GM12892 (cell line): ENCODE results near the gene SLC8A2.
A peak's percentile ranks its signal among the peaks of the same experiment; 100 is the strongest.

Source experiments
- DNase-seq: peaks from one replicate; pipeline ENCODE4 v3.0.0; 2011; ENCODE audit not compliant: insufficient read length
- FAIRE-seq: peaks from 2 replicates; lab custom pipeline; 2011; peaks lifted over from hg19 to GRCh38; lab: Jason Lieb, UNC
- POLR2A ChIP-seq: IDR thresholded peaks from 2 replicates; pipeline ENCODE4 v1.6.1; 2011; ENCODE audit warnings: low read depth, low read length, control low read depth
- POLR2AphosphoS5 ChIP-seq: IDR thresholded peaks from 2 replicates; pipeline ENCODE4 v1.6.1; 2011; ENCODE audit warnings: low read depth, low read length, control low read depth
- TAF1 ChIP-seq: IDR thresholded peaks from 2 replicates; pipeline ENCODE4 v1.6.1; 2011; ENCODE audit warnings: low read depth, mild to moderate bottlenecking, control low read depth, low read length, borderline replicate concordance

The SLC8A2 gene

GRCh38 chr19:47503130-47503825, 31.6 kb upstream of the SLC8A2 start:
- DNase-seq (no peak), FAIRE-seq (no peak)
- TF ChIP-seq POLR2AphosphoS5 (no peak), TAF1 (no peak), POLR2A (no peak)

GRCh38 chr19:47499863-47500830, 28.5 kb upstream of the SLC8A2 start:
- DNase-seq (no peak), FAIRE-seq (no peak)
- peak; percentile 22; the same call in 1 of the 2 replicates for TF ChIP-seq POLR2A
- TF ChIP-seq TAF1 = no peak

DNA sequence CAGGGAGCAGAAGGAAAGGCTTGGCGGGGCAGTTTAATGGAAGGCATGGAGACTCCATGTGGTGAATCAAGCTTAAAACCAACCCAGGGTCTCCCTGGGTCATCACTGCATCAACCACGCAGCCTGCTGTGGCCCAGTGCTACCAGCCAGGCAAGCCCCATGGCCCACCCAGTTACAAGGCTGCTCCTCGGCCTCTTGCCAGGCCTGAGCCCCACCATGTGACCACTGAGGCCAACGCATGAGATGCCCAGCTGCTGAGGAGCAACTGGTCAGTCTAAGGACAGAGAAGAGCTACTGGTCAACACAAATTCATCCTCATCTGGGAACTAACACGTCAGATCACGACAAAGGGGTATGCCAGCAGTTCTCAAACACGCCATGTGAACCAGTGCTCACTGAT, 27.7 kb upstream of the SLC8A2 start:
- DNase-seq (no peak), FAIRE-seq (no peak)
- no peak for TF ChIP-seq TAF1
- TF ChIP-seq POLR2A = no peak
- no peak for TF ChIP-seq POLR2AphosphoS5

GRCh38 chr19:47498561-47498960, 26.9 kb upstream of the SLC8A2 start:
- DNase-seq = no peak
- no peak for FAIRE-seq
- TF ChIP-seq TAF1 (no peak), POLR2A (no peak), POLR2AphosphoS5 (no peak)

GRCh38 chr19:47497821-47498520, 26.3 kb upstream of the SLC8A2 start:
- TF ChIP-seq TAF1 = no peak
- TF ChIP-seq POLR2A = no peak
- TF ChIP-seq POLR2AphosphoS5 = no peak
- FAIRE-seq = no peak
- no peak for DNase-seq

- FAIRE-seq (no peak), DNase-seq (no peak)
- no peak for TF ChIP-seq POLR2AphosphoS5
- no peak for TF ChIP-seq POLR2A
- TF ChIP-seq TAF1 = no peak
These were observed 25.5 kb upstream of the SLC8A2 start for GRCh38 chr19:47497050-47497766.

DNA sequence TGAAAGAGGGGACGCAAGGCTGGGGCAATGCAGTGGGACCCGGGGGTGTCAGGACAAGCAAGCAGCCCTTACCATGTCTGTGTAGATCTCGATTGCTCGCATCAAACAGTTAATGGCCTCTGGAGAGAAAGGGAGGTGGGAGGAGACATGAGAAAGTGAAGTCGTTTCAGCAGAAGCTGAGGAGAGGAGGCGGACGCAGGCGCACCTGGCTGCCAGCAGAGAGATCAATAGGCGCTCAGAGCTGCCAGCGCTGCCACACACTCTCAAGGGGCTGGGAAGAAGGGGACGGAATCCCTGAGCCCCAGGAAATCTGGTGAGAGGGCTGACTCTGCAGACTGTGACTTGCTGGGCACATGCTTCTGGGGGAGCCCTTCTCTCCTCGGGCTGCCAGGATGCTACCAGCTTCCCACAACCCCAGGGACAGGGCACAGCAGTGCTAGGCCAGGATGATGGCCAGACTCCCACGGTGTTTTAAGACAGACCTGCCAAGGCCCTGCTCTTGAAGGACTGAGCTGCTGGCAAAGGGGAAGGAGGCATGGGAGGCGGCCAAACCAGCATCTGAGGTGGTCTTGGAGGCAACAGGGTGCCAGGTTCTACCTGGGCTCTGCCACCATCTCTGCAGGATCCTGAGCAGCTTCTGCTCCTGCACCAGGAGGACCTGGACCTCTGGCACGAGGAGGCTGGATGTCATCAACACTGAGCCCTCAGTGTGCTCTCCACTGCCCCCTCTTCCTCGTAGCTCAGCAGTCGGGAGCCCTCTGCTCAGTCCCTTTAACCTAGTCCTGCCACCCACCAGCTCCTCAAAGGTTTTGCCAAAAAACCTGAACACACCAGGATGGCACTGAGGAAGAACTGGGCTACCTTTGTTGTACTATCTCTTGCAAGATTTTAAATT, 24.0 kb upstream of the SLC8A2 start:
- no peak for DNase-seq

DNA sequence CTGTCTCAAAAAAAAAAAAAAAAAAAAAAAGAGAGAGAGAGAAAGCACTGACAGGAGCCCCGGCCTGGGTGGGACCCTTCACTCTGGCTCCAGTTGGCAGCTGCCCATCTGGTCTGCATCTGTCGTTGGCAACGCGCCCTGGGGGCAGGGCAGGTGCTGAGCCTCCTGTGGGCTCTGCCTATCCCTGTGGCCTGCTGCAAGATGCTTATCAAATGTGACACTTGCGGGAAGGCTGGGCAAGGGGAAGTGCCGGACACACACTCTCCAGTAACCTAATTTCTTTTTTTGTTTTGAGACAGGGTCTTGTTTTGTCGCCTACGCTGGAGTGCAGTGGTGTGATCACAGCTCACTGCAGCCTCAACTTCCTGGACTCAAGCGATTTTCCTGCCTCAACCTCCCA, 23.0 kb upstream of the SLC8A2 start:
- FAIRE-seq = no peak
- TF ChIP-seq TAF1 = no peak
- DNase-seq = no peak

More for the DNA sequence above, 24.0 kb upstream of the SLC8A2 start:
- no peak for FAIRE-seq
- TF ChIP-seq POLR2A = no peak
- TF ChIP-seq TAF1 = no peak
- no peak for TF ChIP-seq POLR2AphosphoS5

- DNase-seq (no peak), FAIRE-seq (no peak)
- no peak for TF ChIP-seq POLR2A
- no peak for TF ChIP-seq POLR2AphosphoS5
- TF ChIP-seq TAF1 = no peak
These were observed 22.5 kb upstream of the SLC8A2 start for GRCh38 chr19:47494211-47494547.

- DNase-seq (no peak), FAIRE-seq (no peak)
- no peak for TF ChIP-seq POLR2AphosphoS5
- TF ChIP-seq POLR2A = 0 out of 2 replicates have a peak, but pooled peaks have one; percentile 31
- no peak for TF ChIP-seq TAF1
These were observed 21.9 kb upstream of the SLC8A2 start for GRCh38 chr19:47493378-47494210.
